HG03280 (cell line): ENCODE measurements around the gene ZNF318.
"Not testable (repeated sequence)": the region's sequence is repeated elsewhere in the genome, so short reads cannot be mapped to it uniquely, and the experiment has no call there.

ENCODE experiments used
- ATAC-seq: cut with Tn5 transposase; IDR thresholded peaks from one replicate; pipeline ENCODE4 v1.9.1; 2021; ENCODE audit warnings: mild to moderate bottlenecking, moderate library complexity; ENCODE audit not compliant: unreplicated experiment

ZNF318 gene

DNA sequence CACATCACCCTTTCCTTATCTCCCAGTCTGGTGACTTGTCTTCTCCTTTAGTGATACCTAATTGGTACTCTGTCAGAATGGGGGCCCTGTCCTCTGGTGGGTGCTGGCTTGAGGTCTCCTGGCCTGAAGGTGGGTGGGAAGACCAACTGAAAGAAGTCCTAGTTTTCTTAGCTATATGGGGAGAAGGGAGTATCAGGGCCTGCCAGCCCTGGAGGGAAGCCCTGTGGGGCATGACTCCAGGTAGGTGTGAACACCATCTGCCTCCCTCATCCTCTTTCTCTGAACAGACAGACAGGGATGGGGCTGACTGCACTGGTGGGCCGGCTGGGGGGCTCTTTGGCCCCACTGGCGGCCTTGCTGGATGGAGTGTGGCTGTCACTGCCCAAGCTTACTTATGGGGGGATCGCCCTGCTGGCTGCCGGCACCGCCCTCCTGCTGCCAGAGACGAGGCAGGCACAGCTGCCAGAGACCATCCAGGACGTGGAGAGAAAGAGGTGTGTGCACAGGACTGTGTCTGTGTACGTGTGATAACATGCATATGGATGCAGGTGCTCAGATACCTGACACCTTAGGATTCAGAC lies 65.6 kb downstream of the ZNF318 start:
- ATAC-seq = no peak

DNA sequence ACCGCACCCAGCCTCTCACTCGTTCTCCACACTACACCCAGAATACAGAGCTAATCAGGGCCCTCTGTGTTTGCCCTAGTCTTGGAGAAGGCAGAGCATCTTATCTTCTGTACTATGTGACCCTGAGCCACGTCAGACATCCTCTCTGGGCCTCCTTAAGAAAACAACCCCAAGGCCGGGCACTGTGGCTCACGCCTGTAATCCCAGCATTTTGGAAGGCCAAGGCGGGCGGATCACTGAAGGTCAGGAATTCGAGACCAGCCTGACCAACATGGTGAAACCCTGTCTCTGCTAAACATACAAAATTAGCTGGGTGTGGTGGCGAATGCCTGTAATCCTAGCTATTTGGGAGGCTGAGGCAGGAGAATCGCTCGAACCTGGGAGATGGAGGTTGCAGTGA lies 66.4 kb downstream of the ZNF318 start:
- ATAC-seq = not testable (repeated sequence)

DNA sequence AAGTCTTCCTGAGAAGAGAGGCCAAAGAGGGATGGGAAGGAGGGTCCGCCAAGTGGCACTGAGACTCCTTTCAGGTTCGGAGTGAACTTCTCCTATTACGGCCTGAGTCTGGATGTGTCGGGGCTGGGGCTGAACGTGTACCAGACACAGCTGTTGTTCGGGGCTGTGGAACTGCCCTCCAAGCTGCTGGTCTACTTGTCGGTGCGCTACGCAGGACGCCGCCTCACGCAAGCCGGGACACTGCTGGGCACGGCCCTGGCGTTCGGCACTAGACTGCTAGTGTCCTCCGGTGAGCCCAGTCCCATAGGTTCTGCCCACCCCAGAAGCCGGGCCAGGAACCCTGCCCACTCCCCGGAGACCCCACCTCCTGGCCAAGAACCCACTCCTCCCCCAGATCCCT lies 67.3 kb downstream of the ZNF318 start:
- no peak for ATAC-seq

DNA sequence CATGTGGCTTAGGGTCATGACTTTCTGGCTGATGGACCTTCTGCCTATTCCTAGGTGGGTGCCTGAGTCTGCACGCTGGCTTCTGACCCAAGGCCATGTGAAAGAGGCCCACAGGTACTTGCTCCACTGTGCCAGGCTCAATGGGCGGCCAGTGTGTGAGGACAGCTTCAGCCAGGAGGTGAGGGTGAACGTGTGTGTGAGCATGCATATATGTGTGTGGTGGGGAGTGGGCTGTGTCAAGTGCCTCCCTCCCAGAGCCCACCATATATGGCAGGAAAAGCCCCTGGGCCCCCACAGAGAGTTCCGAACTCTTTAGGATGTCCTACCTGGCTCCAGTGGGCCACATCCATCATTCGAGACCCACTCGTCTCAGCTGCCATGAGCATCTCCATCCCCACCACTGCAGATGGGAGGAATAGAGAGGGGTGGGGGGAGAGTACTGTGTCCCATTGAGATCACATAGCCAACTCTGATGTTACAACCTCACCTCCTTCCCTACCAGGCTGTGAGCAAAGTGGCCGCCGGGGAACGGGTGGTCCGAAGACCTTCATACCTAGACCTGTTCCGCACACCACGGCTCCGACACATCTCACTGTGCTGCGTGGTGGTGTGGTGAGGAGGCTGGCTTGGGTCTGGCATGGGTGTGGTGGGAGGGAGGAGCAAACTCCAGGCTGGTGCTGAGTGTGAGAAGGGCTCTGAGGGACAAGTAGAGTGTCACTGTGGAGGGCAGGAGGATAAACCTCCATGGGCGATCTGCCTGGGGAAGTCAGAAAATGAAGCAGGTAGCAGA lies 68.2 kb downstream of the ZNF318 start:
- no peak for ATAC-seq

DNA sequence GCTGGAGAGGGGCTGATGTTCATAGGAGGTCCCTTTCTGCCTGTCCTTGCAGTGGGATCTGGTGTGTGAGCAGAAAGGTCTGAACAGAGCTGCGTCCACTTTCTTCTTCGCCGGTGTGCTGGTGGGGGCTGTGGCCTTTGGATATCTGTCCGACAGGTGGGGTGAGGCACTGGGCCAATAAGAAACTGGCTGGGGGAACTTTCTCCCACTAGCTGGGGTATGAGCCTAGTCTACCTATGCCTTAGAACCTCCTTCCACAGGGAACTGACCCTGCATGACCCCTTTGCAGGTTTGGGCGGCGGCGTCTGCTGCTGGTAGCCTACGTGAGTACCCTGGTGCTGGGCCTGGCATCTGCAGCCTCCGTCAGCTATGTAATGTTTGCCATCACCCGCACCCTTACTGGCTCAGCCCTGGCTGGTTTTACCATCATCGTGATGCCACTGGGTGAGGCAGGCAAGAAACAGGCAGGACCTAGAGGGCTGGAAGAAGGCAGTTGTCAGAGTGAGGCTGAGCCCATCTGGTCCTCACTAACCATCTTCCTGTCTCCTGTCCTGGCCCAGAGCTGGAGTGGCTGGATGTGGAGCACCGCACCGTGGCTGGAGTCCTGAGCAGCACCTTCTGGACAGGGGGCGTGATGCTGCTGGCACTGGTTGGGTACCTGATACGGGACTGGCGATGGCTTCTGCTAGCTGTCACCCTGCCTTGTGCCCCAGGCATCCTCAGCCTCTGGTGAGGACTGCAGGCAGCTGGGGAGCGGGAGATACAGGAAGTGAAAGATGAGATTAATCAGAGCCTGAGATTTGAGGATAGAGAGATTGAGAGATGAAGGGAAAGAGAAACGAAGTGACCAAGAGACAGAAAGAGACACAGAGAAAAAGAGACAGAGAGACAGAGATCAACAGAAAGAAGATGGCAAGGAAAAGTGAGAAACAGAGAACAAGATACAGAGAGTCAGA lies 69.8 kb downstream of the ZNF318 start:
- ATAC-seq = no peak

DNA sequence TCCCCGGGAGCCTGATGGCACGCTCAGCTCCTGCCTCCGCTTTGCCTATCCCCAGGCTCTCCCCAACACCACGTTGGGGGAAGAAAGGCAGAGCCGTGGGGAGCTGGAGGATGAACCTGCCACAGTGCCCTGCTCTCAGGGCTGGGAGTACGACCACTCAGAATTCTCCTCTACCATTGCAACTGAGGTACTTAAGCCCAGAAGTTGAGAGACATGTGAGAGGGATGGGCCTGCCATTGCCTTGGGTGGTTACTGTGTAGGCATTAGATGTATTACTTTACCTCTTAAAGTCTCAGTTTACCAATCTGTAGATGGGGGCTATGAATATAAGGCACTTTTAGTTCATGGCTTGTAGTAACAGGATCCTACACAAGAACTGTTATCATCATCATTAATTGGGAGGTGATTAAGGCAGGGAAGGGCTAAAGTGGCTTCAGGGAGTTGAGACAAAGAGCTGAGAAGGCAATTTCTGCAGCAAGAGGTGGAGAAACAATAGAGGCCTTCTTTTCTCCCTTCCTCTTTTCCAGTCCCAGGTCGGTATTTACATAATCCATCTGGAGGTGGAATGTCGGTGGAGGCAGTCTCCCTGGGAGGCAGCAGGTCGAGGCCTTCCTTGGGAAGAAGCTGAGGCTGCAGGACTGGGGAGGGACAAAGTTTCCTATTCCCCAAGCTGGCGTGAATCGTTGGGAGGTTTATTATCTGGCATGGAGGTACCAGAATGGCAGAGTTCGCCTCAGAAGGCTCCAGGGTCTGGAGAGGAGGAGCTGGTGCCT lies 70.7 kb downstream of the ZNF318 start:
- no peak for ATAC-seq

DNA sequence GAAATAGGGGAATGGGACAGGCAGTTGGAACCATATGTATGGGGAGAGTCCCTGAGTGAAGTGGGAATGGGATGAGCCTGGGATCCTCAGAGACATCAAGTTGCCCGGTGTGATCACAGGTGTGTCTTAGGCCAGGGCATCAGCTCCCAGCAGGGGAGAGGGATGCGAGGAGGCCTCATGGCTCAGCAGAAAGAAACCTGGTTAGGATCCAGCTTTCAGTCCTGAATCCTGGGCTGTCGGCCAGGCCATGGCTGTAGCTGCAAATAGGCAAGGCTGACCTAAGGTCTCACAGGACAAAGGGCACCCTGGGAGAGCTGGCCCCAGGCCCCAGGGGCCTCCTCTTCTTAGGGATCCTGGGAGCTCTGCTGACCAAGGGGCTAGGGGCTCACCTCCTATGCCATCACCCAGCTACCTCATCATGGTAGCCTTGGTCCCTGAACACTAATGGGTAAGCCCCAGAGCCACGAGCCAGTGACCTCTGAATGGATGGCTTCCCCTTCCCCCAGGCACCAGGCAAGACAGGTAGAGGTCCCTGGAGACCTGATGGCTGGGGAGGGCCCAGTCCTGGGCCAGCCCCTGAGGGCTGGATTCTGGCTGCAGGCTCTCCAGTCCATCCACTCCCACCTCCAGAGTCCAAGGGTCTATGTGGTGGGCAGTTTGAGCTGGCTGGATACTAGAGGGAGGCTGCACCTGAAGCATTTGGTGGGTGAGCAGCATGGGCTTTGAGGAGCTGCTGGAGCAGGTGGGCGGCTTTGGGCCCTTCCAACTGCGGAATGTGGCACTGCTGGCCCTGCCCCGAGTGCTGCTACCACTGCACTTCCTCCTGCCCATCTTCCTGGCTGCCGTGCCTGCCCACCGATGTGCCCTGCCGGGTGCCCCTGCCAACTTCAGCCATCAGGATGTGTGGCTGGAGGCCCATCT lies 71.5 kb downstream of the ZNF318 start, which contains the start of gene SLC22A7:
Gene SLC22A7 (plus strand): TSS at position 617 of the 921 bp plus-strand sequence. CDS start 99 bp downstream, at position 716.
- ATAC-seq = no peak

DNA sequence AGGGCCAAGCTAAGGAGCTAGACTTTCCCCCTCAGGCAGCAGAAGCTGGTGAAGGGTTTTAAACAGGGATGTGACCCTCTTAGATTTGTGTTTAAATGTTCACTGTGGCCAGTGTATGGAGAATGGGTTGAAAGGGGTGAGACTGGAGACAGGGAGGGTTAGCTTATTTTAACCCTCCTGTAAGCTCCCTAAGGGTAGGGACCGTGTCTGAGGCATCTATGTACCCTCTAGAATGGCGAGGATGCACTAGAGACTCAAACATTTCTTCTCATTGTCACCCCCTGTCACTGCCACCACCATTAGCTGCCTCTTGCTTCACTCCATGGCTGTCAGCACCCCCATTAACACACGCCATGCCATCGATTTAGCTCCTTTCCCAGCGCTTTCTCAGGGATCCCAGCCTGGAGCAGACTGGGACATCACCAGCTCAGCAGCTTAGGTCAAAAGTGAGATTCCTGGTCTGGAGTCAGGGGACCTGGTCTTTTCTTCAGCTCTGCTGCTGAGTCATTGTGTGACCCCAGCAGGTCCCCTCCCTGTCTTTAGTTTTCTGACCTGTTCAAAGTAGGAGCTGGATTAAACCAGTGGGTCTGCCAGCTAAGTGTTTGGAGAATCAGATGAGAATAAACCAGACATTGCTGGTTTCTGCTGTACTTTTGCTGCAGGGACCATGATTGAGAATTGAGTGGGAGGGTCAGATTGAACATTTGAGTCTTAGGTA lies 72.5 kb downstream of the ZNF318 start:
- no peak for ATAC-seq

DNA sequence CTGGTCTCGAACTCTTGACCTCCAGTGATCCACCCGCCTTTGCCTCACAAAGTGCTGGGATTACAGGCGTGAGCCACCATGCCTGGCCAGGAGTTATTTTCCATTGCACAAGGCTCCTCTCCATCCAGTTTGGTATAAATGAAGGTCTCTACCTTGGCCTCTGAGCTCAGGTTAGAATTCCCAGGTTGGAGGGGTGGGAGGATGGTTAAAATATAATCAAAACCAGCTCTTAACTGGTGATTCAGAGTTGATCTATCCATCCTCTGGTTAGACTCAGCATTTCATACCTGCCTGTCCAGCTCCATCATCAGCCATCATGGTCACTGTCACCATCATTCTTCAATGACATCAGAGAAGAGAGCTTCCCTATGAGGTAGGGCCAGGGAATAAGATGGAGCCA lies 74.0 kb downstream of the ZNF318 start:
- no peak for ATAC-seq

DNA sequence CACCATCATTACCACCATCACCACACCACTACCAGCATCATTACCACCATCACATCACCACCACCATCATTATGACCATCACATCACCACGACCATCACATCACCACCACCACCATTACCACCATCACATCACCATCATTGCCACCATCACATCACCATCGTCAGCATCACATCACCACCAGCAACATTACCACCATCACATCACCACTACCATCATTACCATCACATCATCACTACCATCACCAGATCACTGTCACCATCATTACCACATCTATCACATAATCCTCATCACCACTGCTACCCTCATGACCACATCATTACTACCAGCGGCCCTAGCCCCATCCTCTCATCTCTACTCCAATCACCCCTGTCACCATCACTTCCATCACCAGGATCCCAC lies 74.9 kb downstream of the ZNF318 start:
- no peak for ATAC-seq

DNA sequence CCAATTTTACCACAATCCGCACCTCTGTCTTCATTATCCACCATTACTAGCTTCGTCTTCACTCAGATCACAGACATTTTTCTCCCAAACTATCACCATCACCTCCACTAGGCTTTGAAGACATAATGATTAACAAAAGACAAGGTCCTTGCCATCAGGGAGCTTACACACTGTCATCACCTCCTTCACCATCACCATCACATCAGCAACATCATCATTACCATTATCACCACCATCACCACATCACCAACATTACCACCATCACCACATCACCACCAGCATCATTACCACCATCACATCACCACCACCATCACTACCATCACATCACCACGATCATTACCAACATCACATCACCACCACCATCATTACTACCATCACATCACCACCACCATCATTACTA lies 75.7 kb downstream of the ZNF318 start:
- no peak for ATAC-seq

DNA sequence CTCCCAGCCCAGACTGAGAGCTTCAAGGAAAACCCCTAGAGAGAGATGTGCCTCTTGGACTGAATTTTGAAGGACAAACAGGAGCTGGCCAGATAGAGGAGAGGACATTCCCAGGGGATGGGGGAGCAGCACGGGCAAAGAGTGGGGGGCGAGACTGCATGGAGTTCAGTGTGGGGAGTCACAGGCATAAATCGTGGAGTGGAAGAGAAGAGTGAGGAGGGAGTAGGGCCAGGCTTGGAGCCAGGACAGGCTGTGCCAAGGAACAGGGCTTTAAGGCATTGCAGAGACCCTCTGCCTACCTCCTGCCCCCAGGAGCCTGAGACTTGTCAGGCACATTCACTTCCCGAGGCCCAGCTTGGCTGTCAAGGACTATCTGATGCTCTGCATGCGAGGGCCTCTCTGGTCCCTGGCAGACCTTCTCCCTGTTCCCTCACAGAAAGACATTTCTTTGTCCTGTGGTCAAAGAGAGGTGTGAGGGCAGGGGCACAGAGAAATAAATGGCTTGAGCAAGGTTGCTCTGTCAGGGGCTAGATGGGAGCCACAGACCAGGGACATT lies 76.6 kb downstream of the ZNF318 start:
- no peak for ATAC-seq

DNA sequence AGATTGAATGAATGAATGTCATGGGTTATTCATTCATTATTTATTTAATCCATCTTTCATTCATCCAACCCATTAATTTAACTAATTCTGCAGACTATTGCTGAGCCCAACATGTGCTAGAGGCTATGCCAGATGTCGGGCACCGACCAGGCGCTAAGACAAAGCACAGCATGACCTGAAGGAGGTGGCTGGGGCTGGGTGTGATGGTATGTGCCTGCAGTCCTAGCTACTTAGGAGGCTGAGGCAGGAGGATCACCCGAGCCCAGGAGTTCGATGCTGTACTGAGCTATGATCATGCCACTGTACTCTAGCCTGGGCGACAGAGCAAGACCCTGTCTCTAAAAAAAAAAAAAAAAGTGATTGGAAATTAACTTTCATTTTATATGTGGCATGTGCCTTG lies 77.1 kb downstream of the ZNF318 start:
- no peak for ATAC-seq

DNA sequence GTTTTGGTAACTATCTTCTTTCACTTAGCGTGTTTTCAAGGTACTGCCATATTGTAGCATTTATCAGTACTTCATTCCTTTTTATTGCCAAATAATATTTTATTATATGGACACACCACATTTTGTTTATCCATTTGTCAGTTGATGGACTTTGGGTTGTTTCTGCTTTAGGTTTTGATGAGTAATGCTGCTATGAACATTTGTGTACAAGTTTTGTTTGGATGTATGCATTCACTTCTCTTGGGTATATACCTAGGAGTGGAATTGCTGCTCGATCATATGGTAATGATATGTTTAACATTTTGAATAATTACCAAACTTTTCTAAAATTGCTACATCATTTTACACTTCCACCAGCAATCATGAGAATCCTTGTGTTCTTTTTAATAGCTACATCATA lies 77.7 kb downstream of the ZNF318 start:
- no peak for ATAC-seq

DNA sequence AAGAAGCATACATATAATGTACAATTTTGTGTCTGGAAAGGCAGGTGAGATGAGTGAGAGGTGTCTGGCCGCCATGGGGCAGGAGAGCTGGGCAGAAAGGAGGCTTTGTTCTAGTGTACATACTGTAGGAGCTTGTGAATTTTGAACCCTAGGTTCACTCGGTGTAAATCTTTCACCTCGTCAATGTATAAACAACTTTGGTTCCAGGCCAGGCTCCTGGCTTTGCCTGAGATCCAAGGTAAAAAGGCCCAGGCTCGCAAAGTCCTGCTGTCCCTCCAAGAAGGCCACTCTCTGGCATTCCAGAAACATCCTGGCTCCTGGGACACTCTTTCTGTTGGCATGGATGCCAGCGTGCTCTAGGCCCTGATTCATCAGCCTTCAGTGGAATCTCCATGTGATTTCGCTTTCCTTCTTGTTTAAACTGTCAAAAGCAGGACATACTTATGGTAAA lies 78.5 kb downstream of the ZNF318 start:
- ATAC-seq = no peak

DNA sequence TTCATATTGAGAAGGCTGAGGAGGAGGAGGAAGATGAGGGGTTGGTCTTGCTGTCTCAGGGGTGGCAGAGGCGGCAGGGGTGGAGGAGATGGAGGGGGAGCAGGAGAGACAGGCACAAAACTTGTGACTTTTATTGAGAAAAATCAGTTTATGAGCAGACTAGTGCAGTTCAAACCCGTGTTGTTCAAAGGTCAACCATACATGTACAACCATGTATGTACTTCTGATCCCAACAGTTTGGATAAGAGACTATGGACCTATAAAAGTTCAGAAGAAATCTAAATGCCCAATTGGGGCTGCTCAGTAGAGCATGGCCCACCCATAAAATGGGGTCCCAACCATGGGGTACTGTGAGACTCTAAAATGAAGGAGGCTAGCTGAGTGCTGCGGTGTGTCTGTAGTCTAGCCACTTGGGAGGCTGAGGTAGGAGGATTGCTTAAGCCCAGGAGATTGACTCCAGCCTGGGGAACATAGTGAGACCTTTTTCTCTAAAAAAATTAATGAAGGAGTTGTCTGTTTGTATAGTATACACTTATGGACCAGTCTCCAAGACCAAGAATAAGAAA lies 79.0 kb downstream of the ZNF318 start:
- ATAC-seq = no peak

DNA sequence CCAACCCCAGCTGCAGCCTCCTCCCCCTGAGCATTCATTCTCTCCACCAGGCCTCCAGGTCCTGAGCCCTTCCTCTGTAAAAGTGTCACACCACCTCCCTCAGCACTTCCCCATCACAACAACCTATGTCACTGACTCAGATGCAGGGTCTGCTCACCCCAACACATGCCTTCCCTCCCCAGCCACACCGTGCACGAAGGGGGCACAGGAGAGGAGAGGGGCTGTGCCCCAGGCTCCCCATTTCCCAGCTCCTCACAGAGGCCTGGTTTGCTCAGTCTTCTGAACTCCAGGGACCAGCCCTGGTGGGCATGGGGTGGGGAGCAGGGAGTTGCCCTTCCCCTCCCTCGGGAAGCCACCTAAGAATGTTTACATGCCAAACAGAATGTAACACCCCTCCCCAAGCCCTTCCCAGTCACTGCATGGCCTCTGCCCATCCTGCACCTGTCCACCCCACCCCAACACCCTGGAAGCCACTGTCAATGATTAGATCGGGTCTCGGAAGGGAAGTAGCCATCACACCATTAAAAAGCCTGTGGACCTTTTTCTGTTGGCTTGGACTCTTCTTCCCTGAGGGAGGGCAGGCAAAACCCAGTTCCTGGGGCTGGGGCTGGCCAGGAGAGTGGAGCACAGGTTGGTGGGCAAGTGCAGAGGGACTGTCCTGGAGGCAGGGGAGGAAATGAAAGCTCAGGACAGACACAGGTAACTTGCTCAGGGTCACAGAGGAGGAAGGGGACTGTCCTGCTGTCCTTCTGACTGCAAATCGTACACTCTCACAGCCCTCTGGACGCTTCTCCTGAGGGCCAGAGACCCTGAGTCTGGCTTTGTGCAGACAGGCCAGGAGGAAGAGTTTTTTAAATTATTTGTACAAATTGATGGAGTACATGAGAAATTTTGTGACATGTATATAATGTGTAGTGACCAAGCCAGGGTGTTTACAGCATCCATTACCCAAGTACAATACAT lies 81.4 kb downstream of the ZNF318 start:
- ATAC-seq = no peak
